G401.6 (cell line): ENCODE measurements around the gene TRIM69.
"Not testable (repeated sequence)": the region's sequence is repeated elsewhere in the genome, so short reads cannot be mapped to it uniquely, and the experiment has no call there.

Source experiments
- FAIRE-seq: peaks from 2 replicates; lab custom pipeline; 2012; peaks lifted over from hg19 to GRCh38; lab: Jason Lieb, UNC

The TRIM69 gene

GRCh38 chr15:44739222-44739847 lies 3.0 kb downstream of the TRIM69 start:
- FAIRE-seq: not testable (repeated sequence)

GRCh38 chr15:44743454-44743853 lies 7.1 kb downstream of the TRIM69 start:
- FAIRE-seq: not testable (repeated sequence)

- FAIRE-seq: no peak
These were observed 17.0 kb downstream of the TRIM69 start for GRCh38 chr15:44753345-44753744.

- FAIRE-seq: no peak
These were observed 26.9 kb downstream of the TRIM69 start for GRCh38 chr15:44763187-44763586.

- FAIRE-seq: no peak
These were observed 27.5 kb downstream of the TRIM69 start for GRCh38 chr15:44763848-44764247.

- no peak for FAIRE-seq
These were observed 28.7 kb downstream of the TRIM69 start for GRCh38 chr15:44765036-44765435.

- FAIRE-seq: no peak
These were observed 33.2 kb downstream of the TRIM69 start for GRCh38 chr15:44769521-44769920.

- not testable (repeated sequence) for FAIRE-seq
These were observed 34.4 kb downstream of the TRIM69 start for GRCh38 chr15:44770715-44771114.

- FAIRE-seq: no peak
These were observed 39.6 kb downstream of the TRIM69 start for GRCh38 chr15:44775953-44776352.

GRCh38 chr15:44779761-44780160 lies 43.4 kb downstream of the TRIM69 start:
- FAIRE-seq: no peak

GRCh38 chr15:44780608-44781007 lies 44.3 kb downstream of the TRIM69 start:
- no peak for FAIRE-seq

GRCh38 chr15:44781128-44781810 lies 44.9 kb downstream of the TRIM69 start:
- no peak for FAIRE-seq

- FAIRE-seq: no peak
These were observed 46.2 kb downstream of the TRIM69 start for GRCh38 chr15:44782516-44782915.

GRCh38 chr15:44784918-44785274 lies 48.6 kb downstream of the TRIM69 start:
- FAIRE-seq: not testable (repeated sequence)

GRCh38 chr15:44788748-44789147 lies 52.4 kb downstream of the TRIM69 start:
- FAIRE-seq: no peak

GRCh38 chr15:44790215-44790614 lies 53.9 kb downstream of the TRIM69 start:
- FAIRE-seq: no peak

GRCh38 chr15:44790656-44791055 lies 54.3 kb downstream of the TRIM69 start:
- FAIRE-seq: no peak

- no peak for FAIRE-seq
These were observed 56.4 kb downstream of the TRIM69 start for GRCh38 chr15:44792715-44793114.

GRCh38 chr15:44794072-44794471 lies 57.7 kb downstream of the TRIM69 start:
- peak; percentile 77 for FAIRE-seq

GRCh38 chr15:44796508-44796907 lies 60.2 kb downstream of the TRIM69 start:
- FAIRE-seq: no peak

- FAIRE-seq: no peak
These were observed 62.5 kb downstream of the TRIM69 start for GRCh38 chr15:44798826-44799225.

GRCh38 chr15:44801364-44801763 lies 65.0 kb downstream of the TRIM69 start:
- no peak for FAIRE-seq

GRCh38 chr15:44801797-44802196 lies 65.5 kb downstream of the TRIM69 start:
- no peak for FAIRE-seq

GRCh38 chr15:44802336-44802735 lies 66.0 kb downstream of the TRIM69 start:
- no peak for FAIRE-seq
